GM21619 (cell line): ENCODE data around the gene MOV10L1.

Experiments used
- ATAC-seq: cut with Tn5 transposase; IDR thresholded peaks from one replicate; pipeline ENCODE4 v1.9.1; 2021; ENCODE audit not compliant: unreplicated experiment

Gene MOV10L1

GRCh38 chr22:50184902-50185374 lies 95.1 kb downstream of the MOV10L1 start:
- ATAC-seq, result no peak

GRCh38 chr22:50185375-50186087 lies 95.7 kb downstream of the MOV10L1 start, which contains the start of gene TRABD:
TSS of gene TRABD (plus strand) at chr22:50185913. CDS start at chr22:50193061, 7,148 bp downstream.
- ATAC-seq, result no peak

GRCh38 chr22:50186181-50186714 lies 96.4 kb downstream of the MOV10L1 start:
- no peak for ATAC-seq

- ATAC-seq, result no peak
Observed at GRCh38 chr22:50186761-50187523, 97.1 kb downstream of the MOV10L1 start.

GRCh38 chr22:50188356-50188755 lies 98.5 kb downstream of the MOV10L1 start:
- ATAC-seq, result no peak

GRCh38 chr22:50189184-50189848 lies 99.5 kb downstream of the MOV10L1 start:
- ATAC-seq, result no peak

- no peak for ATAC-seq
Observed at GRCh38 chr22:50189849-50190181, 100.0 kb downstream of the MOV10L1 start.

- peak; percentile 41 for ATAC-seq
Observed at GRCh38 chr22:50190182-50190940, 100.6 kb downstream of the MOV10L1 start.

- peak; percentile 19 for ATAC-seq
Observed at GRCh38 chr22:50190941-50191741, 101.3 kb downstream of the MOV10L1 start.

GRCh38 chr22:50192436-50193204 lies 102.8 kb downstream of the MOV10L1 start:
- ATAC-seq, result no peak

- no peak for ATAC-seq
Observed at GRCh38 chr22:50193621-50194020, 103.8 kb downstream of the MOV10L1 start.

GRCh38 chr22:50194037-50194805 lies 104.4 kb downstream of the MOV10L1 start:
- ATAC-seq, result no peak

- ATAC-seq, result no peak
Observed at GRCh38 chr22:50196256-50196655, 106.5 kb downstream of the MOV10L1 start.

GRCh38 chr22:50197000-50197800 lies 107.4 kb downstream of the MOV10L1 start:
- ATAC-seq, result no peak

GRCh38 chr22:50197856-50198623 lies 108.2 kb downstream of the MOV10L1 start:
- ATAC-seq, result no peak

- ATAC-seq, result no peak
Observed at GRCh38 chr22:50198624-50199017, 108.8 kb downstream of the MOV10L1 start.

GRCh38 chr22:50199251-50199721 lies 109.5 kb downstream of the MOV10L1 start:
- no peak for ATAC-seq
